GM03348 (cell line): Measurements from ENCODE around the gene GCA.

Experiments used
- DNase-seq: peaks from one replicate; pipeline ENCODE4 v3.0.0; 2012; ENCODE audit warnings: low spot score

Gene GCA, protein sequence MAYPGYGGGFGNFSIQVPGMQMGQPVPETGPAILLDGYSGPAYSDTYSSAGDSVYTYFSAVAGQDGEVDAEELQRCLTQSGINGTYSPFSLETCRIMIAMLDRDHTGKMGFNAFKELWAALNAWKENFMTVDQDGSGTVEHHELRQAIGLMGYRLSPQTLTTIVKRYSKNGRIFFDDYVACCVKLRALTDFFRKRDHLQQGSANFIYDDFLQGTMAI

GRCh38 chr2:162343824-162344616, at the start of gene GCA:
Gene GCA, plus strand, starts transcription at chr2:162344132. Its CDS starts 117 bp downstream, at chr2:162344249.
- peak; percentile 93 for DNase-seq

DNA sequence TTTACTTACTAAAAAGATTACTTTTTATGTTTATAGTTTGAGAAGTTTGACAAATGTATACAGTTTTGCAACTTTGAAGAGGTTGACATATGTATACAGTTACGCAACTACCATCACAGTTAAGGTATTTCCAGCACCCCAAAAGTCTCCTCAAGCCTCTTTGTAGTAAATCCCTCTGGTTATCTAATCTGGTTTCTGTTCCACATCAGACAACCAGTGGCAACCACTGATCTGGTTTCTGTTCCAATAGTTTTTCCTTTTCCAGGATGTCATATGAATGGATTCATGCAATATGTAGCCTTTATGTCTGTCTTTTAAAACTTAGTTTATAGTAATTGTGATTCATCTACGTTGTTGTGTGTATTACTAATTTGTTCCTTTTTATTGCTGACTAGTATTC, 48.9 kb upstream of the GCA start:
- DNase-seq = no peak

DNA sequence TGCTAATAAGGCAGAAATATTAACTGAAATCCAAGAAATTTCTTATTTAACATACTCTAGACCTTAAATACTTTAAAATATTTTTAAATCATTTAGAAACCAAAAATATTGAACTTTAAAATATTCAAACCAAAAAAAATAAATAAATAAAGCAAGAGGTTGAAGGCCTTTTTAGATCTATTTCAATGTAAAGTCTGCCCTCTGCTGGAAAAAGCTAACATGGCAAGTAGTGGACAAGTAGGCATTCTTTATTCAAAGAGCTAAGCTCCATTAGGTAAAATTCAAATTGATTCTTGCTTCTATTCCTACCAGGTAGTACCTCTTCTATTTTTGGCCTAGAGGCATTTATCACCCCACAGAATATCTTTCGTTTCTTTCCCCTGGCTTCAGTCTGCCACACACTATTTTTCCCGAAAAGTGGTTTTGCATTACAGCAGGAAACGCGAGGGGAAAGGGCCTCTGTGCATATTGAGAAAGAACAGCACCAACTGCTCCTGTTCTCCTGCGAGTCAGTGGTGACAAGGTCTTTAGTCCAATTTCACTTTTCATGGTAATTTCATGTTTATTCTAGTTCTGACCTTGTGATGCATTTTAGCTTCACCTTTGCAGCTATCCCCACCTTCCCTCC, 45.9 kb upstream of the GCA start:
- DNase-seq = peak; percentile 47

GRCh38 chr2:162298669-162299335, 45.1 kb upstream of the GCA start:
- no peak for DNase-seq

DNA sequence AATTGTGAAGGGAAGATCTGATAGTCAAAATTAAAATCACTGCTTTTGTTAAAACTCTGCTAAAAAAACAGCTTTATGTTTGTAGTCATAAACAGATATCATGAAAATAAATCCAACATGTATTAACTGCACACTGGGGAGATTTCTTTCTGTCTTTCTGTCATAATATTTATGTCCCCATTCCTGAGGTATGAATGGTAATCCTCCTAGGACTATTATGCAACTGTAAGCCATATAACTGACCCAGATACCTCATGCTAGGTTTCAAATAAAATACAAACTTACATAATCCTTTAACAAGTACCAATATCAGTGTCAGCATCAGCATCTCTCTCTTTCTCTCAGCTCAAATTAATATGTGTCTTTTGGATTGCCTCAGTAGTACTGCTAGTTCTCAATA, 43.7 kb upstream of the GCA start:
- DNase-seq = peak; percentile 15

DNA sequence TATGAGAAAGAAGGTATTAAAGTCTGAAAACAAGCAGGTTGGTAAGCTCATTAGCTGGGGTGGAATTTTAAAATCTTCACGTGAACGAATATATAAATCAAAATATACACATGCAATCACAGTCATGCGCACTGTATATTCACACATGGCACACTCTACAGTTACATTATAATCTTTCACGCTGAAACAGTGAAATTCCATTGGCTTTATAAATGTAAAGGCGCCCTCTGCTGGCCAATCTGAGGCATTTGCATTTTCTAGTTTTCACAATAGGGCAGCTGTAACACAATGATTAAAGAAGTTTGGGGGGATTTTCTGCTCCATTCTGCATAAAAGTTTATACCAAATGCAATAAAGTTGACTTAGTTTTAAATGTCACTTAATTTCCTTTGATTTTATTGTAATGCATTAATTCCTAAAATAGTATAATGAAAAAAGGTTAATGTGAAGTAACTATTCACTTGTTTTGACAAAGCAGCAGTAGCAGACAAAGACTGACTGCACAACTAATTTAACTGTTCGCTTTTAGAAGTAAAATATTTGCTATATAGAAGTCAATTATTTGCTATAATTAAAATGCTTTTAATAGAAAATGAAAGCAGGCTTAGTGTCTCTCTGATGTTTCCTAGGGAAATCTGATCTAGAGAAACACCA, 42.7 kb upstream of the GCA start:
- DNase-seq = peak; percentile 61

- no peak for DNase-seq
These were observed 42.1 kb upstream of the GCA start for GRCh38 chr2:162301877-162302276.

DNA sequence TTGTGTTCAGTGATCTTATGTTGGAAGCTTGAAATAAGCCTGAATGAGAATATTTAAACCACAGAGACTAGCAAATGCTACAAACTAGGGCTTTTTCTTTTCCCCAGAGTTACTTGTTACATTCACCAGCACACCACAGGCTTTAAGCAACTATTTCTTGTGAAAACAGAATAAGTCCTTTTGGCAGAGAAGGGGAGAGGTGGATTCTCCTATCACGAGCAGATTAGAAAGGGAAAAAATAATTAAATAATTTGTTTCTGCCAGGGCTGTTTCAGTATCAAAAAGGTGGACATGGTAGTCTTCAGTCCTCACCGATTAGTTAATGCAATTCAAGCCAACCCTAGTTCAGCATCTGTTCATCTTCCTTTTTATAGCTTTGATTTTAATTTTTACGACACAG, 38.0 kb upstream of the GCA start:
- DNase-seq = no peak

- DNase-seq = no peak
These were observed 35.0 kb upstream of the GCA start for GRCh38 chr2:162308747-162309503.

- DNase-seq = no peak
These were observed 31.1 kb upstream of the GCA start for GRCh38 chr2:162312853-162313252.

DNA sequence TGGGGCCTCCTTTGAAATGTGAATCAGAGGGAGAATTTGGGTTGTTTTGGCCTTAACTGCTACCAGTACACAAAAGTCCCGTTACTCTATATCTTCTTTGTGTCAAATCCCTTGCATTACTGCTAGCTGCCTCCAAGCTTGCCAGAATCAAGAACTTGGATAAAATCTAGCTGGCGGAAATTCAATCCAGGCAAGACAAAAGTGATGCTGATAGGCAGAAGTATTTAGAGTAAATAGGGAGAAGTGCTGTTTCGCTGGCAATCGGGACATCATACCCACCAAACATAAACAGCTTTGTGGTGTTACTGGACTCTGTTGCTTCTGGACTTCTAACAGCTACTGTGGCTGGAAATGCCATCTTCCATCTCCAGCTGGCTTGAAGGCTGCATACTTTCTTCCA, 28.0 kb upstream of the GCA start:
- DNase-seq = no peak

DNA sequence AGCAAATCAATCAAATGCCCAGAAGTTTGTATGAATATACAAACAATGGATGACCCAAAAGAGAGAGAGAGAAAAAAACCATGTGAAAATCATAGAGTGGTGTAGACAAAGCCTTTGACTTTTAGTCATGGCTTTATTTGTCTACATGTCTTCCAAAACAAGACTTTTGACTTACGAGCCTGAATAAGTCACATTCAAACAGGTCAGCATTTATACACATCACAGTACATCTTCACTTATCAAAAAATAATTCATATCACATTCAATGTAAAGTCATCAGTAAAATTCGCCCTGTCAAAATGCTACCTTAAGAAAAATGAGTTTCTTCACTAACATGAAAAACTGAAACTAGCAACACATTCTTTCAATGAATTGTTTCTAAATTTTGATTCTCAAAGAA, 27.3 kb upstream of the GCA start:
- no peak for DNase-seq

DNA sequence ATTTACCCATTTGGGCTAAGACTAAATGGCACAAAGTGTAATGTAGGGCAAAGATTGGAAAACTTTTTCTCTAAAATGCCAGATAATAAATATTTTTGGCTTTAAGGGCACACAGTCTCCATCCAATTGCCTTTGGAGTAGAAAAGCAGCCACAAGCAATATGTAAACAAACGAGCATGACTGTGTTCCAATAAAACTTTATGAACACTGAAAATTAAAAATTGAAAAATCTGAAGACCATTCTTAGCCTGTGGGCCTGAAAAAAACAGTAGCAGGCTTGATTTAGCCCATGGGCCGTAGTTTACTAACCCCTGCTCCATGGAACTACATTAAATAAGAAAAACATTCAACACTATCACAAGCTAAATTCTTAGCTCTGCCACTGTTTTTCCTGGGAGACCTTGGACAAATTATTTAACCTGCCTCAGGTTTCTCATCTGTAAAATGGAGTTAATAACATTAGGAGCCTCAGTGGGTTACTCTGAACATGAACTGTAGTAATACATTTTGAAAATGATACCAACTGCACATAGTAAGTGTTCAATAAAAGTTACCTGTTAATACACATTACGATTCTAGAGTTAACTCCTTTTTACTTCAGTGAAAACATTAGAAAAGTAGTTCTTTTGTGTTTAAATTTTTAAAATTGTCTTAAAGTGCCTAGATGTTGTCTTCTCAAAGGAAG, 26.7 kb upstream of the GCA start:
- no peak for DNase-seq

- peak; percentile 44 for DNase-seq
These were observed 26.0 kb upstream of the GCA start for GRCh38 chr2:162317861-162318327.

GRCh38 chr2:162318328-162319180, 25.4 kb upstream of the GCA start, which contains the start of gene IFIH1:
Gene IFIH1, minus strand, starts transcription at chr2:162318684. Its CDS starts 377 bp downstream, at chr2:162318307.
- peak; percentile 90 for DNase-seq

DNA sequence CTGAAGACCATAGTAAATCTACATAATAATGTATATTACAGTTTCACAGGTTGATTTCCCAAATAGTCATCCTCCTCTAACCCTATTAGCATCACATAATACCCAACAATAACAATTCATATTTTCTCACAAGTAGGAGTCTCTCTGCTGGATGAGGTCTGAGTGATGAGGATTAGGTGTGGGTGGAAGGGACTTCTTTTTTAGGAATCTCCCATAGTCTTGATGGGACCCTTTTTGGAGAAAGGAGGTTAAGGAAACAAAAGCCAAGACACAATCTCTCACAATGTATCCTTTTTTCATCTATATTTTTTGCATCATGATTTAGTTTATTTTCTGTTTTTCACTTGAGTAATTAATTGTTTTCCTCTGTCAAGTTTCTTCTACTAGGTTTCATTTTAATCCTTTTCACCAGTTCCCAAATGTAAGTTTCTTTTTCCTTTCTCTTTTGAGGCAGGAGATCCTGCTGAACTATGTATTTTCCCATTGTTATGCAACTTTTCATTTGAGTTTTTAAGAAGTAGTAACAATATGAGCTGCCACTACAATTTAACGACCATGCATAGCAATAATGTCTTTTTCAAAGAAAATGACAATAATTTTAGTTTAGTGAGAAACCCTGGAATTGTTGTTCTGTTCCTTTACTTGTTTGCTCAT, 22.9 kb upstream of the GCA start:
- DNase-seq = no peak

DNA sequence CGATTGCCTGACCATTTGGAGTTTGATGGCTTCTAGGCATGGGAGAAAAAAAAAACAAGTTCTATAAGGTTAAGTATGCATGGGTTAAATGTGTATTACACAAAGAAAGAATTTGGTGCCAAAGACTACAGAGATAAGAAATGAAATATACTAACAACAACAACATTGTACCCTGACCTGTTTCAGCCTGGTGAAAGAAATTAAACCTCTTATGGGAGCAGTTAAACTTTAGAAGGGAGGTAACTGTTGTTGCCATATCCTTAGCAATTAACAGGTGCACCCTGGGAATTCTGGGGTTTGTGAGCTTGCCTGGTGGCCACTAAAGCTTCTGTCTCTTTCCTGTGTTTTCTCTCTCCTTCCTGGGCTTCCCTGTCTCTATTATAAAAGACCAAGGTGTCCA, 19.0 kb upstream of the GCA start:
- no peak for DNase-seq

- peak; percentile 14 for DNase-seq
These were observed 16.7 kb upstream of the GCA start for GRCh38 chr2:162327134-162327769.

- DNase-seq = no peak
These were observed 16.1 kb upstream of the GCA start for GRCh38 chr2:162327806-162328205.
